Adrenal gland (tissue), 5 donors: ENCODE results near the gene ZCCHC10.
"Not testable (repeated sequence)": the region's sequence is repeated elsewhere in the genome, so short reads cannot be mapped to it uniquely, and the experiment has no call there.

Experiments used
- CTCF ChIP-seq, 6 experiments: fragments of 450-650 bp in 4 of 6; fragments of 200-600 bp in 2 of 6; sonication (generic) in 1 of 6; IDR thresholded peaks; 1 replicate in 5 of 6; 2 replicates in 1 of 6; pipeline versions ENCODE4 v1.5.1 to v1.8.0; 2016 to 2021; ENCODE audit warnings: antibody characterized with exemption in 6 of 6, mild to moderate bottlenecking in 2 of 6, moderate library complexity in 1 of 6
- POLR2A ChIP-seq, 2 donors: fragments of 450-650 bp; IDR thresholded peaks; one replicate each; pipeline ENCODE4 v1.6.1; 2017; ENCODE audit warnings: antibody characterized with exemption in 2 of 2, mild to moderate bottlenecking in 2 of 2, moderate library complexity in 1 of 2
- donor health status: DM: no; HTN: no; CAD: no.

- not testable (repeated sequence) for TF ChIP-seq CTCF, POLR2A (IDR thresholded peaks at IDR 0.05)
These were observed 53.9 kb downstream of the ZCCHC10 start for GRCh38 chr5:132972436-132972828.
